Pancreas (tissue), 10 donors: ENCODE results near the gene LRRC4. TPM values are rescaled to one million over a fixed set of nuclear protein-coding genes. Genes with fewer than 3 reads are reported as not detected.
A peak's percentile ranks its signal among the peaks of the same experiment; 100 is the strongest.

ENCODE experiments used
- ATAC-seq, 4 donors: fragments of 200-7000 bp; cut with Tn5 transposase; one replicate each; pipeline versions ENCODE4 v1.8.0 to v1.9.1; 2020; ENCODE audit warnings: mild to moderate bottlenecking in 4 of 4, moderate library complexity in 4 of 4
- DNase-seq, 6 donors: peaks; one replicate each; pipeline ENCODE4 v3.0.0-alpha.2; 2020
- FAIRE-seq: peaks from 2 replicates; lab custom pipeline; 2012; peaks lifted over from hg19 to GRCh38; lab: Jason Lieb, UNC
- H3K27ac ChIP-seq, 4 donors: fragments of 200-600 bp; sonication (generic); 1 replicate in 3 of 4; 2 replicates in 1 of 4; pipeline versions ENCODE4 v1.5.0 to v1.8.0; 2020
- H3K27me3 ChIP-seq, 4 donors: fragments of 200-600 bp; one replicate each; pipeline ENCODE4 v1.8.0; 2021
- H3K36me3 ChIP-seq, 3 donors: fragments of 200-600 bp; sonication (generic) in 1 of 3; one replicate each; pipeline versions ENCODE4 v1.5.0 to v1.8.0; 2020 to 2021
- H3K4me1 ChIP-seq, 3 donors: fragments of 200-600 bp; one replicate each; pipeline ENCODE4 v1.8.0; 2021
- H3K4me3 ChIP-seq, 4 donors: fragments of 200-600 bp; sonication (generic) in 2 of 4; one replicate each; pipeline versions ENCODE4 v1.5.0 to v1.8.0; 2020 to 2021
- H3K9me3 ChIP-seq, 4 donors: fragments of 200-600 bp; one replicate each; pipeline ENCODE4 v1.8.0; 2021
- WGBS, 2 donors: extraction: QIAGEN DNeasy Blood & Tissue Kit; methylation state at CpG; one replicate each; pipeline ENCODE4 v1.1.7; 2013; 5-methylcytosine and 5-hydroxymethylcytosine counted together
- intact Hi-C, 3 donors: fragments of 100-400 bp; cut with DNase I; formaldehyde crosslinking; loops; one replicate each; pipeline versions ENCODE4 v1.11.1 to v1.14.2; 2022
- polyA plus RNA-seq, 2 donors: library from polyadenylated mRNA; stranded (reverse); fragments of 200-250 nt; gene quantifications; one replicate each; pipeline ENCODE4 v1.2.3, GENCODE V29; 2013
- total RNA-seq, 6 donors: library from RNA; stranded (reverse); fragmentation: NEBNext Ultra II Directional in 4 of 6; extraction: Animal tissue kit (Norgen Biotek cat#: 25700) in 4 of 6; gene quantifications; one replicate each; pipeline versions ENCODE4 v1.2.1 to v1.2.4, GENCODE V29; 2021 to 2023
- TF ChIP-seq, protein P1 (sequence below), 4 donors: fragments of 200-600 bp; sonication (generic) in 3 of 4; IDR thresholded peaks; one replicate each; pipeline versions ENCODE4 v1.5.0 to v1.8.0; 2021; ENCODE audit warnings: antibody characterized with exemption in 4 of 4
- donor health status: healthy with polysubstance abuse.
- donor health status: DM: no; HTN: no; CAD: no; lungs with moderate emphysema.
- donor health status: DM: no; HTN: no; CAD: no.
- donor health status: control.
- donor health status: control.
- donor health status: Bipolar disorder and iron deficiency.
- donor health status: DM: yes; HTN: yes; CAD: no.
- donor health status: DM: no; HTN: no; CAD: no.
- donor health status: DM: no; HTN: no; CAD: no.
- donor health status: DM: yes; HTN: yes; CAD: no.

LRRC4 gene
- total and polyA plus RNA-seq, 8 donors, result 0.42 to 2.4 (median 0.84) TPM

DNA sequence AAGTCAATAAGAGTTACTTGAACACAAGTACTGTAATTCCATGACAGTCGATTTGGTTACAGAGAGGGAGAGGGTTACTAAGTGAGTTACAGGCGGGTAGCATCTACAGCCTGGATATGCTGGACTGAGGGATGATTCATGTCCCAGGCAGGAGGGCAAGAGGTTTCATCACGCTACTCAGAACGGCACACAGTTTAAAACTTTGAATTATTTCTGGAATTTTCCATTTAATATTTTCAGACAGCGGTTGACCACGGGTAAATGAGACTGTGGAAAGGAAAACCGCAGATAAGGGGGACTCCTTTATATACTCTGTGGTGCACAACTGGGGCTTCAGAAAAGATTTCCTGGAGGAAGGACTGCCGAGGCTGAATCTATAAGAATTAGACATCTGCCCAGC is 25.7 kb upstream of the LRRC4 start:
- no peak for FAIRE-seq
- WGBS, 2 donors, result 88 to 94% methylated on average over 8 of the region's 8 CpGs

DNA sequence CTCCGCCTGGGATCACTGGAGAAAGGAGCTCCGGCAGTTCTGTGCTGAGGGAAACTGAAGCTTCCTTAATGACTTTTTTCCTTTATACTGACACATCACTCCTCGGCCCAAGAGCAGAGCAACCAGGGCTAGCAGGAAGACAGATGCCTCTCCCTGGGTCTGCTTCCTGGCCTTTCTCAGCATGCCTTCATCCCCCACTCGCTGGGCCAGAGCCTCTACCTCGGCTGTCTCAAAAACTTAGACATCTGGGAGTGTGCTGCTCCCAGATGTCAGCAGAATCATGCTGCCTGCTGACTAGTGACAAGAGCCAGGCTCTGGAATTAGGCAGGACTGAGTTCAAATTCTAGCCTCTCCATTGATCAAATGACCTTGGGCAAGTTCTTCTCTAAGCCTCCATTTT is 24.4 kb upstream of the LRRC4 start:
- no peak for DNase-seq
- TF ChIP-seq, protein P1, sequence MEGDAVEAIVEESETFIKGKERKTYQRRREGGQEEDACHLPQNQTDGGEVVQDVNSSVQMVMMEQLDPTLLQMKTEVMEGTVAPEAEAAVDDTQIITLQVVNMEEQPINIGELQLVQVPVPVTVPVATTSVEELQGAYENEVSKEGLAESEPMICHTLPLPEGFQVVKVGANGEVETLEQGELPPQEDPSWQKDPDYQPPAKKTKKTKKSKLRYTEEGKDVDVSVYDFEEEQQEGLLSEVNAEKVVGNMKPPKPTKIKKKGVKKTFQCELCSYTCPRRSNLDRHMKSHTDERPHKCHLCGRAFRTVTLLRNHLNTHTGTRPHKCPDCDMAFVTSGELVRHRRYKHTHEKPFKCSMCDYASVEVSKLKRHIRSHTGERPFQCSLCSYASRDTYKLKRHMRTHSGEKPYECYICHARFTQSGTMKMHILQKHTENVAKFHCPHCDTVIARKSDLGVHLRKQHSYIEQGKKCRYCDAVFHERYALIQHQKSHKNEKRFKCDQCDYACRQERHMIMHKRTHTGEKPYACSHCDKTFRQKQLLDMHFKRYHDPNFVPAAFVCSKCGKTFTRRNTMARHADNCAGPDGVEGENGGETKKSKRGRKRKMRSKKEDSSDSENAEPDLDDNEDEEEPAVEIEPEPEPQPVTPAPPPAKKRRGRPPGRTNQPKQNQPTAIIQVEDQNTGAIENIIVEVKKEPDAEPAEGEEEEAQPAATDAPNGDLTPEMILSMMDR (IDR thresholded peaks at IDR 0.05), result no peak
- no peaks in the 10 kb centered on the region for H3K36me3 ChIP-seq
- no peak overlapping the region for H3K4me3 ChIP-seq
- H3K27ac ChIP-seq, result no peak overlapping the region
- H3K4me1 ChIP-seq, result no peaks in the 10 kb centered on the region
- FAIRE-seq, result no peak
- H3K9me3 ChIP-seq, result no peaks in the 10 kb centered on the region
- ATAC-seq, result no peak
- no peaks in the 10 kb centered on the region for H3K27me3 ChIP-seq
- WGBS, 2 donors, result 89 to 94% methylated on average over 5 of the region's 5 CpGs
- intact Hi-C loops, result no loop called here

More for the DNA sequence above, 25.7 kb upstream of the LRRC4 start:
- Histone ChIP-seq H3K9me3 (no peaks in the 10 kb centered on the region), H3K4me3 (no peak overlapping the region), H3K27me3 (no peaks in the 10 kb centered on the region), H3K4me1 (no peaks in the 10 kb centered on the region), H3K36me3 (no peaks in the 10 kb centered on the region), H3K27ac (no peak overlapping the region)
- intact Hi-C loops, result no loop called here
- no peak for DNase-seq
- ATAC-seq, result no peak
- TF ChIP-seq, protein P1 (IDR thresholded peaks at IDR 0.05), result no peak

DNA sequence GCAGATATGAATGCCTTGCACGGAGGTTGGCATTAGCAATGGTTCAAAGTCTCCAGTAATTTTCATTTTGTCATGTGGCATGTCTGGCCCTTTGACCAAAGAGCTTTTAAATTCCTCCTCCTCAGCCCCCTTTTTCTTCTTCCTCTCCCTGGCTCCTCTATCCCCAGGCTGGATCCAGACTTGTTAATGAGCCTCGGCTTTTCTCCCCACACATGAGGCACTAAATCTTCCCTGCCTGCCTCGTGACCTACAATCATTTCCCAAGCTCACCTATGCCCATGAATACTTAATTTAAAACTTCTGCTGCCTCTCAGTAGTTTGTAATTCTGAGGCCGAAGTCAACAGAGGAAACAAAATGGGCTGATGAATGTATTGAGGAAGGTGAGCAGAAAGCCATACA is 23.3 kb upstream of the LRRC4 start:
- H3K27ac ChIP-seq, result no peak overlapping the region
- no peak overlapping the region for H3K4me3 ChIP-seq
- no peak for ATAC-seq
- FAIRE-seq, result no peak
- no peaks in the 10 kb centered on the region for H3K4me1 ChIP-seq
- intact Hi-C loops, result no loop called here
- no peaks in the 10 kb centered on the region for H3K36me3 ChIP-seq
- 92 to 96% methylated on average over 4 of the region's 4 CpGs for WGBS, 2 donors
- no peak for DNase-seq
- TF ChIP-seq, protein P1 (IDR thresholded peaks at IDR 0.05), result no peak
- H3K9me3 ChIP-seq, result no peaks in the 10 kb centered on the region
- H3K27me3 ChIP-seq, result no peaks in the 10 kb centered on the region

DNA sequence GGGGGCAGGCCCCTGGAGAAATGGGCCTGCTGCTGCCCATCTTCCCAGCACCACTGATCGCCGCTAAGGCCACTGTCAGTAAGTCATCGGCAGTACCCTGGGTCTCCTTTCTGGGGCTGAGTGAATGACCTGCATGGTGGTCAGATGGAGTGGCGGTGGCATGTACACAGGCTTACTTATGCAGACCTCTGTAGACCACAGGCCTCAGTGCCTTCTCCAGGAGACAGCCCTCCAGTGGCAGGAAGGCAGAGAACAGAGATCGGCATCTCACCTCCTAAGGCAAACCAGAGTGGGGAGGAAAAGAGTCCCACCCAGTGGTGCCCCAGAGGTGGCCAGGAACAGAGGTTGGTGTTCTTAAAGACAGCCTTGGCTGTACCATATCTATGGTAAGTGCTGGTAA is 22.8 kb upstream of the LRRC4 start:
- TF ChIP-seq, protein P1 (IDR thresholded peaks at IDR 0.05), result no peak
- WGBS, 2 donors, result 97 to 98% methylated on average over 5 of the region's 5 CpGs
- Histone ChIP-seq H3K36me3 (no peaks in the 10 kb centered on the region), H3K4me3 (no peak overlapping the region), H3K27ac (no peak overlapping the region), H3K9me3 (no peaks in the 10 kb centered on the region), H3K27me3 (no peaks in the 10 kb centered on the region), H3K4me1 (no peaks in the 10 kb centered on the region)
- intact Hi-C loops, result no loop called here
- no peak for FAIRE-seq
- DNase-seq, result no peak
- no peak for ATAC-seq

DNA sequence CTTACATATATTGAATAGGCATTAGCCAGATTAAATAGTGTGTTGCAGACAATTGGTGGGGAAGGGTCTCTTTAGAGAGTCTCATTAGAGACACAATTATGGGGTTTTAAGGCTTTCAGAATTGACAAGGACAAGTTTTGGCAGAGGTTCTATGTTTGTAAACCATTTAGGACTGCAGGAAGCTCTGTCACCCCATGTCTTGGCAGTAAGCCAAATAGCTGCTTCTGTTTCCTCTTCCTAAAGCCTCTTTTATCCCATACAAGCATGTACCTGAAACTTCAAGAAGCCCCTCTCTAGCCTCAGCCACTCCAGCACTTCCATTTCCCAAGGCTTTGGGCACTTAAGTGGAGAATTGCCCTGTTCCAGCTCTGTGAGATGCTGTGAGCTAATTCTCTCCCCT is 21.8 kb upstream of the LRRC4 start:
- peak in 2 of 4 donors; percentile 39 to 52 for ATAC-seq
- no peaks in the 10 kb centered on the region for H3K9me3 ChIP-seq
- intact Hi-C loops, result no loop called here
- no peak for DNase-seq
- no peak for FAIRE-seq
- H3K4me3 ChIP-seq, result no peak overlapping the region
- no peaks in the 10 kb centered on the region for H3K36me3 ChIP-seq
- H3K4me1 ChIP-seq, result no peaks in the 10 kb centered on the region
- no peaks in the 10 kb centered on the region for H3K27me3 ChIP-seq
- no peak overlapping the region for H3K27ac ChIP-seq
- TF ChIP-seq, protein P1 (IDR thresholded peaks at IDR 0.05), result no peak
